Neuronal stem cell (in vitro differentiated cells): ENCODE data around the gene SEC14L3.

Source experiments
- DNase-seq: peaks from one replicate; pipeline ENCODE4 v3.0.0-alpha.2; 2013; ENCODE audit warnings: low spot score
- H2AFZ ChIP-seq: one replicate; pipeline ENCODE4 v1.6.1; 2013; ENCODE audit warnings: mild to moderate bottlenecking, low read length, inconsistent platforms
- H2AK5ac ChIP-seq: 2 replicates; pipeline ENCODE4 v1.6.1; 2013; ENCODE audit warnings: low read depth, mild to moderate bottlenecking, inconsistent platforms, low read length, moderate library complexity, mixed read lengths
- H2BK120ac ChIP-seq: 2 replicates; pipeline ENCODE4 v1.6.1; 2013; ENCODE audit warnings: low read depth, mild to moderate bottlenecking, inconsistent platforms, low read length, moderate library complexity, mixed read lengths
- H2BK12ac ChIP-seq: one replicate; pipeline ENCODE4 v1.6.1; 2013; ENCODE audit warnings: low read length, inconsistent platforms
- H2BK15ac ChIP-seq: 2 replicates; pipeline ENCODE4 v1.6.1; 2013; ENCODE audit warnings: mild to moderate bottlenecking, low read length, inconsistent platforms, mixed read lengths
- H2BK5ac ChIP-seq: one replicate; pipeline ENCODE4 v1.6.1; 2013; ENCODE audit warnings: inconsistent platforms, mild to moderate bottlenecking, low read length, moderate library complexity
- H3K14ac ChIP-seq: one replicate; pipeline ENCODE4 v1.6.1; 2013; ENCODE audit warnings: low read length, inconsistent platforms
- H3K18ac ChIP-seq: 2 replicates; pipeline ENCODE4 v1.6.1; 2013; ENCODE audit warnings: low read length, inconsistent platforms
- H3K23ac ChIP-seq: 2 replicates; pipeline ENCODE4 v1.6.1; 2013; ENCODE audit warnings: low read depth, mild to moderate bottlenecking, mixed read lengths, low read length, inconsistent platforms; ENCODE audit not compliant: poor library complexity
- H3K27ac ChIP-seq: replicated peaks from 3 replicates; pipeline ENCODE4 v1.5.1; 2013; ENCODE audit warnings: low read length, inconsistent platforms
- H3K27me3 ChIP-seq, 3 experiments: 2 replicates each; pipeline ENCODE4 v1.6.1; 2013; ENCODE audit warnings: low read length in 3 of 3, mild to moderate bottlenecking in 2 of 3, inconsistent platforms in 1 of 3, low read depth in 1 of 3, mixed read lengths in 1 of 3, moderate library complexity in 1 of 3; ENCODE audit not compliant: control insufficient read depth in 3 of 3, insufficient read depth in 3 of 3
- H3K36me3 ChIP-seq, 2 donors: replicated peaks in 1 of 2; 2 replicates each; pipeline ENCODE4 v1.6.1; 2013; ENCODE audit warnings: low read length in 2 of 2; ENCODE audit not compliant: control insufficient read depth in 2 of 2, insufficient read depth in 2 of 2
- H3K4ac ChIP-seq: 2 replicates; pipeline ENCODE4 v1.6.1; 2013; ENCODE audit warnings: inconsistent platforms, mild to moderate bottlenecking, low read length, moderate library complexity
- H3K4me1 ChIP-seq, 2 donors: 1 replicate in 1 of 2; 2 replicates in 1 of 2; pipeline ENCODE4 v1.6.1; 2013; ENCODE audit warnings: low read length in 2 of 2, low read depth in 1 of 2; ENCODE audit not compliant: control insufficient read depth in 2 of 2, insufficient read depth in 1 of 2
- H3K4me2 ChIP-seq: one replicate; pipeline ENCODE4 v1.6.1; 2013; ENCODE audit warnings: mild to moderate bottlenecking, low read length, inconsistent platforms; ENCODE audit not compliant: insufficient read depth, poor library complexity, severe bottlenecking
- H3K4me3 ChIP-seq, 2 donors: 2 replicates each; pipeline ENCODE4 v1.5.1; 2013; ENCODE audit warnings: low read length in 2 of 2, mild to moderate bottlenecking in 2 of 2, inconsistent platforms in 1 of 2, moderate library complexity in 1 of 2
- H3K79me1 ChIP-seq: one replicate; pipeline ENCODE4 v1.6.1; 2013; ENCODE audit warnings: low read depth, mild to moderate bottlenecking, inconsistent platforms, low read length, moderate library complexity
- H3K9ac ChIP-seq: one replicate; pipeline ENCODE4 v1.6.1; 2013; ENCODE audit warnings: mild to moderate bottlenecking, low read depth, low read length, inconsistent platforms; ENCODE audit not compliant: poor library complexity
- H3K9me3 ChIP-seq, 2 donors: replicated peaks in 1 of 2; 2 replicates each; pipeline versions ENCODE3 to v1.6.1; 2013; ENCODE audit warnings: low read length in 2 of 2, mild to moderate bottlenecking in 2 of 2, inconsistent platforms in 1 of 2, low read depth in 1 of 2, mixed read lengths in 1 of 2, moderate library complexity in 1 of 2; ENCODE audit not compliant: control insufficient read depth in 2 of 2, insufficient read depth in 1 of 2
- H4K8ac ChIP-seq: one replicate; pipeline ENCODE4 v1.6.1; 2013; ENCODE audit warnings: low read depth, mild to moderate bottlenecking, inconsistent platforms, low read length, moderate library complexity
- H4K91ac ChIP-seq: one replicate; pipeline ENCODE4 v1.6.1; 2013; ENCODE audit warnings: low read length, low read depth, mild to moderate bottlenecking, inconsistent platforms; ENCODE audit not compliant: poor library complexity
- WGBS, 2 donors: extraction: QIAGEN DNeasy Blood & Tissue Kit; methylation state at CpG; one replicate each; pipeline ENCODE4 v1.1.7; 2013; ENCODE audit warnings: missing lambda C conversion rate in 2 of 2, mixed read lengths in 1 of 2; ENCODE audit not compliant: insufficient read length in 2 of 2, insufficient replicate concordance in 1 of 2; ENCODE audit errors: extremely low coverage in 2 of 2; 5-methylcytosine and 5-hydroxymethylcytosine counted together

SEC14L3 gene

DNA sequence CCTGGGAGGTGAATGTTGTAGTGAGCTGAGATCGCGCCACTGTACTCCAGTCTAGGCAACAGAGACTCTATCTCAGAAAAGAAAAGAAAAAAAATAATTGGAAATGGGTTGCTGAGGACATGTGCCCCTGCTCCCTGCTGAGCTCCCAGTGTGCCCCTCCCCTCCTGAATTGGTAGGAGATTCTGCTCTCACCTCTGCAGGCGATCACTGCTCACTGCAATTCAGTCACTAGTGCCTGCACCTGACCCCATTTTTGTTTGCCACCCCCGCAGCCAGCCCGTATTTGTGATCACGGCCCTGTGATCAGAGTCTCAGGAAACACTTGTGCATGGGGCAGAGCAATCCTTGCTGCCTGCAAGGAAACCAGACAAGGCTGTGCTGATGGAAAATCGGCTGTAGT lies 16.3 kb upstream of the SEC14L3 start:
- Histone ChIP-seq H4K91ac (no peak overlapping the region), H3K27me3 (peaks cover 0 to 14% (median 0%) of the 10 kb centered on the region in 3 experiments), H3K27ac (no peak overlapping the region), H3K4me1 (no peaks in the 10 kb centered on the region), H3K14ac (no peak overlapping the region), H2AFZ (no peak overlapping the region), H4K8ac (no peak overlapping the region), H3K23ac (no peak overlapping the region), H3K79me1 (no peaks in the 10 kb centered on the region), H3K9ac (no peak overlapping the region), H3K4ac (no peak overlapping the region), H2BK12ac (no peak overlapping the region), H2BK15ac (no peak overlapping the region), H3K18ac (no peak overlapping the region), H2AK5ac (no peak overlapping the region), H2BK5ac (no peak overlapping the region), H3K4me3 (no peak overlapping the region), H3K4me2 (no peak overlapping the region), H3K9me3 (no peaks in the 10 kb centered on the region), H3K36me3 (no peaks in the 10 kb centered on the region), H2BK120ac (no peak overlapping the region)
- no CpG with 5 or more reads among the region's 7 CpGs for WGBS, 2 donors
- no peak for DNase-seq

DNA sequence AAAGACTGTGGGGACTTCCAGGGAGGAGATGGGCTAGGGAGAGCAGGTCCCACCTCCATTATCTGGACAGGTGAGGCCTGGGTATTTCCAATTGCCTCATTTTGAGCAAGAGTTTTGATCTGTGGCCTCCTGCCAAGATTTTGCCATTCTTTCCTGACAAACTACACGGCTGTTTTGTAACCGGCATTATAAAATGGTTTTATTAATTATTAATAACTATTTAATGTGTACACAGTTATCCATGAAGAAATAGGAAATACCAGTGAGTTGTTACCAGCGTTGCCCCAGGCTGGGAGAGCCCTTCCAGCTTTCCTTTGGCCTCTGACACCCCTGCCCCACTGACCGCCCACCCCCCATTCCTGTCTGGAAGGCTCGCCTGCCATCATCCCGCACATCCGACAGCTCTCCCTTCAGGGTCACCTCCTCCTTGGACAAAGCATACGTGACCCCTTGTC lies 14.9 kb upstream of the SEC14L3 start:
- Histone ChIP-seq H3K79me1 (no peaks in the 10 kb centered on the region), H2AK5ac (no peak overlapping the region), H3K18ac (no peak overlapping the region), H3K27me3 (peaks cover 0 to 14% (median 0%) of the 10 kb centered on the region in 3 experiments), H3K4me2 (no peak overlapping the region), H3K4me3 (no peak overlapping the region), H2BK120ac (no peak overlapping the region), H3K23ac (no peak overlapping the region), H3K27ac (no peak overlapping the region), H4K8ac (no peak overlapping the region), H2BK12ac (no peak overlapping the region), H3K9me3 (no peaks in the 10 kb centered on the region), H2BK15ac (no peak overlapping the region), H3K14ac (no peak overlapping the region), H2AFZ (no peak overlapping the region), H3K9ac (no peak overlapping the region), H3K36me3 (no peaks in the 10 kb centered on the region), H4K91ac (no peak overlapping the region), H3K4ac (no peak overlapping the region), H2BK5ac (no peak overlapping the region), H3K4me1 (no peaks in the 10 kb centered on the region)
- DNase-seq: no peak
- WGBS, 2 donors: no CpG with 5 or more reads among the region's 8 CpGs

DNA sequence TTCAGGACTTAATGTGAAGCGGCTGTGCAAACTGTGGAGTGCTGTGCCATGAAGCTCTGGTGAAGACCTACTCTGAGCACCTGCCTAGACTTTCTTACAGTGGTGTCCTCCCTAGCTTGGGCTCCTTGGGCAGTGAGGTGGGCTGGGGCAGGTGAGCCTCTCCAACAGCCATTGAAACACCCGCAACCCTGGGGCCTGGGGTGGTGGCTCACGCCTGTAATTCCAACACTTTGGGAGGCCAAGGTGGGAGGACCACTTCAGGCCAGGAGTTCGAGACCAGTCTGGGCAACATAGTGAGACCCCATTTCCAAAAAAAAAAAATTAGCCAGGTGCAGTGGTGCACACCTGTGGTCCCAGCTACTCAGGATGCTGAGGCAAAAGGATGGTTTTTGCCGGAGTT lies 14.3 kb upstream of the SEC14L3 start:
- no peak overlapping the region for H3K14ac ChIP-seq
- no peak overlapping the region for H2BK15ac ChIP-seq
- H3K79me1 ChIP-seq: no peaks in the 10 kb centered on the region
- no CpG with 5 or more reads among the region's 5 CpGs for WGBS, 2 donors
- H2AFZ ChIP-seq: no peak overlapping the region
- H4K8ac ChIP-seq: no peak overlapping the region
- H4K91ac ChIP-seq: no peak overlapping the region
- H3K23ac ChIP-seq: no peak overlapping the region
- H3K27me3 ChIP-seq: peaks cover 0 to 14% (median 0%) of the 10 kb centered on the region in 3 experiments
- no peak overlapping the region for H3K4ac ChIP-seq
- no peaks in the 10 kb centered on the region for H3K9me3 ChIP-seq
- no peak overlapping the region for H3K4me3 ChIP-seq
- no peak overlapping the region for H3K4me2 ChIP-seq
- no peak overlapping the region for H2BK120ac ChIP-seq
- no peak overlapping the region for H2BK5ac ChIP-seq
- H3K36me3 ChIP-seq: no peaks in the 10 kb centered on the region
- no peak overlapping the region for H3K27ac ChIP-seq
- H2AK5ac ChIP-seq: no peak overlapping the region
- no peak overlapping the region for H3K9ac ChIP-seq
- no peak for DNase-seq
- H2BK12ac ChIP-seq: no peak overlapping the region
- H3K18ac ChIP-seq: no peak overlapping the region
- H3K4me1 ChIP-seq: no peaks in the 10 kb centered on the region

DNA sequence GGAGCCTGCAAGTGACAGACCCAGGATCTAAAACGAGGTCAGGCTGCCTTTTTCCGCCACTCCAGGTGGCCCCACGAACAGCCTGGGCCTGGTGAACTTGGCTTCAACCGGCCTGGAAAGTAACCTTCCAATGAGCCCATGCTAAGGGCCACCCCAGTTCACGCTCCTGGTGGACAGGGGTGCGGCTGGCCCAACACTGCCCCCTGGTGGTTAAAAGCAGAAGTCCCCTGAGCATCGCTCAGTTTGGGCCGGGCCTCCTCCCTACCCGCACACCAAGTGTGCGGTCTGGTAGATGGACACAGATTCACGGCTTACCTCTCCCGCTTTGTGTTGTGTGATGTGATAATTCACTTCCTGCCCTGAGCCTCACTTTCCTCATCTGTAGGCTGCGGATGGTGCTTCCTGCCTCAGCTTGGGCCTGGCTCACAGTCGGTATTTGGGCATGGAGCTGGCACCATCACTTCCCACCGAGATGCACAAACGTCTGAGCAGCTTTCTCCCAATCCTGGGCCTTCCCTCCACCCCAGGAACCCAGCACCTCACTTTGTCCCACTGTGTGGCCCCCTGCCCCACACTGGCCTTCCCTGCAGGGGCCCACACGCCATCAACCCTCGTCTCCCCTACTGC lies 13.7 kb upstream of the SEC14L3 start:
- no peak overlapping the region for H3K4ac ChIP-seq
- H3K23ac ChIP-seq: no peak overlapping the region
- no peaks in the 10 kb centered on the region for H3K36me3 ChIP-seq
- H3K4me1 ChIP-seq: no peaks in the 10 kb centered on the region
- H2AFZ ChIP-seq: peak overlapping the region; percentile 5
- H4K8ac ChIP-seq: no peak overlapping the region
- H3K27ac ChIP-seq: no peak overlapping the region
- peak overlapping the region; percentile 37 for H3K9ac ChIP-seq
- no peak overlapping the region for H2BK15ac ChIP-seq
- no peak overlapping the region for H2BK120ac ChIP-seq
- H3K14ac ChIP-seq: no peak overlapping the region
- H2AK5ac ChIP-seq: peak overlapping the region; percentile 33
- no peaks in the 10 kb centered on the region for H3K9me3 ChIP-seq
- peak overlapping the region; percentile 61 for H3K18ac ChIP-seq
- WGBS, 2 donors: no CpG with 5 or more reads among the region's 18 CpGs
- peak; percentile 53 for DNase-seq
- H3K4me2 ChIP-seq: no peak overlapping the region
- peaks cover 0 to 8% (median 0%) of the 10 kb centered on the region in 3 experiments for H3K27me3 ChIP-seq
- H4K91ac ChIP-seq: no peak overlapping the region
- H2BK12ac ChIP-seq: peak overlapping the region; percentile 8
- H3K4me3 ChIP-seq: no peak overlapping the region
- H3K79me1 ChIP-seq: no peaks in the 10 kb centered on the region
- no peak overlapping the region for H2BK5ac ChIP-seq
